K562 (cell line): ENCODE data around the gene DLX3.

Source experiments
- FOXP1 ChIP-seq: sonication (generic); formaldehyde crosslinking; IDR thresholded peaks from 2 replicates; pipeline ENCODE4 v1.8.0; 2022; ENCODE audit warnings: mild to moderate bottlenecking, missing genetic modification reagents
- HNRNPL ChIP-seq: fragments of 200-400 bp; formaldehyde crosslinking; IDR thresholded peaks from 2 replicates; pipeline ENCODE4 v1.6.1; 2017; ENCODE audit warnings: low read depth, mild to moderate bottlenecking, low read length
- SIN3B ChIP-seq: fragments of 450-650 bp; IDR thresholded peaks from 2 replicates; pipeline ENCODE4 v1.6.1; 2017; ENCODE audit warnings: low read depth, mild to moderate bottlenecking, moderate library complexity
- ZNF431 ChIP-seq: sonication (generic); formaldehyde crosslinking; IDR thresholded peaks from 2 replicates; pipeline ENCODE4 v1.8.0; 2022; ENCODE audit warnings: mild to moderate bottlenecking, missing genetic modification reagents
- TF ChIP-seq, protein P1 (sequence below), 3 experiments: IDR thresholded peaks in 2 of 3; conservative IDR thresholded peaks in 1 of 3; 2 replicates each; pipeline ENCODE4 v1.5.1; 2011 to 2012; ENCODE audit warnings: low read length in 3 of 3, mild to moderate bottlenecking in 3 of 3, control low read depth in 2 of 3, improper control_type of control experiment in 1 of 3, inconsistent platforms in 1 of 3, low read depth in 1 of 3, mixed read lengths in 1 of 3, moderate library complexity in 1 of 3; ENCODE audit not compliant: insufficient read depth in 2 of 3

DNA sequence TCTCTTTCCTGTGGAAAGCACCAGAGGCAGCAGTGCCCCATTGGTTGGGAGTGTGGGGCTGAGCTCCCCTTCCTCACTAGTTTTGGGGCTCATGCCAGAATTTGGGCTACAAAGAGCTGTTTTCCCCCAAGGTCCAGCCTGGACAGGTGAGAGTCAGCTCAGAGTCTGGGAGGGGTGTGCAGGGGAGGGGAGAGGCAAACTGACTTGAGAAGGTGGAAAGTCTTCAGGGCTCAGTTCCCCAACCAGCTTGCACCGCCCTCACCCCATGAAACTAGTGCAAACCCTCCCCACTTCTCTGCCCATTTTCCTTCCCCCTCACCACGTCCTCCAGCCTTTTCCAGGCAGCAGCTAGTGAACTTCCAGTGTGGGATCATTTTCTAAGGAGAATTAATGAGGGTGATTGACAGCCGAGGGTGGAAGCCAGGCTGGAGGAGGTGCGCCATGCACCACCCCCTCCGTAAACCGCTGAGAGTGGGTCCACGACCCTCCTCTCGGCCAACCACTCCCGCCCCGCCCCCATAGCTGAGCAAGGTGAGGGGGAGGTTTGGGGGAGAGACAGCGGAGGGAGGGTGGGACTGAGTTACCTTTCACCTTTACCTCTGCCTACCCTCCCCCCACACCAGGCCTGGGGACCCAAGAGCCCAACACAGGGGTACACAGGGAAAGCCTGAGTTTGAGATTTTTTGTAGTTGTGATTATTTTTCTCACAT, 32.3 kb downstream of the DLX3 start:
- TF ChIP-seq FOXP1 (CRISPR knock-in tag) (no peak), ZNF431 (CRISPR knock-in tag) (no peak), HNRNPL (no peak), SIN3B (no peak)
- TF ChIP-seq, protein P1, sequence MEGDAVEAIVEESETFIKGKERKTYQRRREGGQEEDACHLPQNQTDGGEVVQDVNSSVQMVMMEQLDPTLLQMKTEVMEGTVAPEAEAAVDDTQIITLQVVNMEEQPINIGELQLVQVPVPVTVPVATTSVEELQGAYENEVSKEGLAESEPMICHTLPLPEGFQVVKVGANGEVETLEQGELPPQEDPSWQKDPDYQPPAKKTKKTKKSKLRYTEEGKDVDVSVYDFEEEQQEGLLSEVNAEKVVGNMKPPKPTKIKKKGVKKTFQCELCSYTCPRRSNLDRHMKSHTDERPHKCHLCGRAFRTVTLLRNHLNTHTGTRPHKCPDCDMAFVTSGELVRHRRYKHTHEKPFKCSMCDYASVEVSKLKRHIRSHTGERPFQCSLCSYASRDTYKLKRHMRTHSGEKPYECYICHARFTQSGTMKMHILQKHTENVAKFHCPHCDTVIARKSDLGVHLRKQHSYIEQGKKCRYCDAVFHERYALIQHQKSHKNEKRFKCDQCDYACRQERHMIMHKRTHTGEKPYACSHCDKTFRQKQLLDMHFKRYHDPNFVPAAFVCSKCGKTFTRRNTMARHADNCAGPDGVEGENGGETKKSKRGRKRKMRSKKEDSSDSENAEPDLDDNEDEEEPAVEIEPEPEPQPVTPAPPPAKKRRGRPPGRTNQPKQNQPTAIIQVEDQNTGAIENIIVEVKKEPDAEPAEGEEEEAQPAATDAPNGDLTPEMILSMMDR (IDR thresholded peaks at IDR 0.05 in 2 of 3, conservative IDR thresholded peaks at IDR 0.05 in 1 of 3; ENCODE audit: insufficient read depth in 2 of 3, low read depth in 1 of 3, low read length in 3 of 3), result no peak
